K562 treated with DMSO at 1 percent for 48 hours (cell line): ENCODE results near the gene ABHD16A. TPM values are rescaled to one million over a fixed set of nuclear protein-coding genes. Genes with fewer than 3 reads are reported as not detected.

ENCODE experiments used
- total RNA-seq: library from RNA; unstranded; fragments of 300-600 nt; gene quantifications from 2 replicates; pipeline ENCODE4 v1.2.3, GENCODE V29; 2022; ENCODE audit warnings: low replicate concordance; ENCODE audit errors: extremely low read depth

ABHD16A gene
- total RNA-seq = not detected in 2 replicates

GRCh38 chr6:31702819-31703716, at the start of gene ABHD16A:
Gene ABHD16A (minus strand): TSS chr6:31703324. CDS start chr6:31703281, 43 bp downstream.

GRCh38 chr6:31739639-31740396, 36.7 kb upstream of the ABHD16A start, which contains the start of gene MSH5:
Gene MSH5 (plus strand): TSS chr6:31740005. CDS start chr6:31740467, 462 bp downstream.

GRCh38 chr6:31736021-31736767, 33.1 kb upstream of the ABHD16A start, which contains the start of gene CLIC1:
Gene CLIC1 (minus strand): TSS chr6:31736530. CDS start chr6:31736300, 230 bp downstream.

GRCh38 chr6:31728767-31729514, 25.8 kb upstream of the ABHD16A start, which contains the start of gene DDAH2:
Gene DDAH2 (minus strand): TSS chr6:31729299. CDS start chr6:31729161, 138 bp downstream.

GRCh38 chr6:31723245-31723979, 20.3 kb upstream of the ABHD16A start, which contains the start of gene MPIG6B:
Gene MPIG6B (plus strand): TSS chr6:31723373. CDS start chr6:31723384, 11 bp downstream.

GRCh38 chr6:31721351-31722020, 18.4 kb upstream of the ABHD16A start, which contains the start of gene LY6G6C:
Gene LY6G6C (minus strand): TSS chr6:31721746. CDS start chr6:31721679, 67 bp downstream.

GRCh38 chr6:31715022-31715958, 12.2 kb upstream of the ABHD16A start, which contains the start of gene LY6G6D:
Gene LY6G6D (plus strand): TSS chr6:31715348. CDS start chr6:31715356, 8 bp downstream.

GRCh38 chr6:31706599-31706998, 3.5 kb upstream of the ABHD16A start, which contains the start of gene LY6G6F:
Gene LY6G6F (plus strand): TSS chr6:31706866. CDS start chr6:31706907, 41 bp downstream.

GRCh38 chr6:31680226-31681134, 22.6 kb downstream of the ABHD16A start, which contains the start of gene LY6G5C:
Gene LY6G5C (minus strand): TSS chr6:31681067. CDS start chr6:31680373, 694 bp downstream.

GRCh38 chr6:31669676-31670075, 33.4 kb downstream of the ABHD16A start, which contains the start of gene LY6G5B:
Gene LY6G5B (plus strand): TSS chr6:31669976. CDS start chr6:31670951, 975 bp downstream.

GRCh38 chr6:31665501-31666336, 37.4 kb downstream of the ABHD16A start, which contains the start of gene CSNK2B:
Gene CSNK2B (plus strand): TSS chr6:31666080. CDS start chr6:31666832, 752 bp downstream.

GRCh38 chr6:31664790-31665500, 38.2 kb downstream of the ABHD16A start, which contains the start of gene GPANK1:
Gene GPANK1 (minus strand): TSS chr6:31664997. CDS start chr6:31664478, 519 bp downstream.

GRCh38 chr6:31660381-31661261, 42.5 kb downstream of the ABHD16A start, which contains the start of gene C6orf47:
Gene C6orf47 (minus strand): TSS chr6:31660778. CDS start chr6:31659947, 831 bp downstream.

